Karpas-422 (cell line): ENCODE measurements around the gene RAD51B. TPM values are rescaled to one million over a fixed set of nuclear protein-coding genes. Genes with fewer than 3 reads are reported as not detected.

ENCODE experiments used
- DNase-seq: peaks from one replicate; pipeline ENCODE4 v3.0.0-alpha.2; 2015
- H2AFZ ChIP-seq: fragments of 200-600 bp; sonication (generic); 2 replicates; pipeline ENCODE4 v1.6.1; 2014; ENCODE audit warnings: antibody characterized with exemption, low read length, mixed read lengths
- H3K27ac ChIP-seq: fragments of 200-600 bp; sonication (generic); 2 replicates; pipeline ENCODE4 v1.5.1; 2014; ENCODE audit warnings: mild to moderate bottlenecking, low read length, moderate library complexity
- H3K27me3 ChIP-seq: fragments of 200-600 bp; sonication (generic); 2 replicates; pipeline ENCODE4 v1.6.1; 2014; ENCODE audit warnings: low read length, mixed read lengths
- H3K36me3 ChIP-seq: fragments of 200-600 bp; sonication (generic); 2 replicates; pipeline ENCODE4 v1.6.1; 2014; ENCODE audit warnings: low read length, mixed read lengths; ENCODE audit not compliant: insufficient read depth
- H3K4me1 ChIP-seq: fragments of 200-600 bp; sonication (generic); 2 replicates; pipeline ENCODE4 v1.6.1; 2014; ENCODE audit warnings: mild to moderate bottlenecking, low read length, mixed read lengths
- H3K4me2 ChIP-seq: fragments of 200-600 bp; sonication (generic); 2 replicates; pipeline ENCODE4 v1.6.1; 2014; ENCODE audit warnings: low read length, low read depth, mild to moderate bottlenecking; ENCODE audit not compliant: poor library complexity, severe bottlenecking
- H3K4me3 ChIP-seq: fragments of 200-600 bp; sonication (generic); 2 replicates; pipeline ENCODE4 v1.5.1; 2014; ENCODE audit warnings: mild to moderate bottlenecking, antibody characterized with exemption, low read length, mixed read lengths
- H3K79me2 ChIP-seq: fragments of 200-600 bp; sonication (generic); 2 replicates; pipeline ENCODE4 v1.6.1; 2014; ENCODE audit warnings: mild to moderate bottlenecking, low read length, mixed read lengths
- H3K9ac ChIP-seq: fragments of 200-600 bp; sonication (generic); 2 replicates; pipeline ENCODE4 v1.6.0; 2014; ENCODE audit warnings: low read length
- H3K9me2 ChIP-seq: fragments of 200-600 bp; sonication (generic), shearing (Covaris generic); replicated peaks from 2 replicates; pipeline ENCODE4 v1.6.0; 2014; ENCODE audit warnings: mild to moderate bottlenecking, low read length, moderate library complexity; ENCODE audit not compliant: insufficient read depth
- H3K9me3 ChIP-seq: fragments of 300-700, 200-600 bp; sonication (generic); 2 replicates; pipeline ENCODE4 v1.6.1; 2014; ENCODE audit warnings: low read length, mixed read lengths
- H4K20me1 ChIP-seq: fragments of 200-600 bp; sonication (generic); 2 replicates; pipeline ENCODE4 v1.6.1; 2014; ENCODE audit warnings: mild to moderate bottlenecking, antibody characterized with exemption, low read length, low read depth; ENCODE audit not compliant: insufficient read depth
- total RNA-seq: library from RNA; depleted of rRNA; stranded (reverse); fragments of >200 nt; shearing (Covaris generic); gene quantifications from 2 replicates; pipeline ENCODE4 v1.2.3, GENCODE V29; 2014; ENCODE audit warnings: low replicate concordance

The RAD51B gene
- total RNA-seq, 1 experiment from 2014 or later = 107 TPM

- no peak overlapping the region for H3K27ac ChIP-seq
- H3K4me1 ChIP-seq = peaks cover 63% of the 10 kb centered on the region
- H4K20me1 ChIP-seq = no peaks in the 10 kb centered on the region
- H3K9me3 ChIP-seq = no peaks in the 10 kb centered on the region
- no peaks in the 10 kb centered on the region for H3K79me2 ChIP-seq
- no peaks in the 10 kb centered on the region for H3K27me3 ChIP-seq
- H3K4me3 ChIP-seq = no peak overlapping the region
- no peaks in the 10 kb centered on the region for H3K36me3 ChIP-seq
- DNase-seq = no peak
- H3K9ac ChIP-seq = no peak overlapping the region
- no peak overlapping the region for H3K4me2 ChIP-seq
- H2AFZ ChIP-seq = no peak overlapping the region
- no peaks in the 10 kb centered on the region for H3K9me2 ChIP-seq
Measured at GRCh38 chr14:68680541-68681051, 861.0 kb downstream of the RAD51B start.

- DNase-seq = no peak
- no peak overlapping the region for H3K4me3 ChIP-seq
- H3K9me3 ChIP-seq = no peaks in the 10 kb centered on the region
- no peak overlapping the region for H2AFZ ChIP-seq
- no peaks in the 10 kb centered on the region for H4K20me1 ChIP-seq
- H3K27ac ChIP-seq = no peak overlapping the region
- no peak overlapping the region for H3K4me2 ChIP-seq
- H3K36me3 ChIP-seq = no peaks in the 10 kb centered on the region
- H3K27me3 ChIP-seq = no peaks in the 10 kb centered on the region
- H3K4me1 ChIP-seq = peaks cover 63% of the 10 kb centered on the region
- no peaks in the 10 kb centered on the region for H3K79me2 ChIP-seq
- H3K9me2 ChIP-seq = no peaks in the 10 kb centered on the region
- no peak overlapping the region for H3K9ac ChIP-seq
Measured at GRCh38 chr14:68681256-68682011, 861.9 kb downstream of the RAD51B start.

GRCh38 chr14:68682166-68683103 lies 862.9 kb downstream of the RAD51B start:
- Histone ChIP-seq H3K9me2 (no peaks in the 10 kb centered on the region), H3K9me3 (no peaks in the 10 kb centered on the region), H3K79me2 (no peaks in the 10 kb centered on the region), H3K4me3 (peak overlapping the region; percentile 22; the same call in 1 of the 2 replicates), H3K27ac (peak overlapping the region; percentile 91), H3K9ac (peak overlapping the region; percentile 57), H3K27me3 (no peaks in the 10 kb centered on the region), H3K4me1 (peaks cover 57% of the 10 kb centered on the region), H3K4me2 (peak overlapping the region; percentile 69), H4K20me1 (no peaks in the 10 kb centered on the region), H2AFZ (0 out of 2 replicates have a peak overlapping the region, but pooled peaks have one; percentile 39), H3K36me3 (no peaks in the 10 kb centered on the region)
- DNase-seq = peak; percentile 86

GRCh38 chr14:68683326-68683725 lies 863.7 kb downstream of the RAD51B start:
- Histone ChIP-seq H3K36me3 (no peaks in the 10 kb centered on the region), H3K9me3 (no peaks in the 10 kb centered on the region), H4K20me1 (no peaks in the 10 kb centered on the region), H3K4me1 (peaks cover 63% of the 10 kb centered on the region), H3K27ac (peak overlapping the region; percentile 91), H3K9ac (peak overlapping the region; percentile 57), H3K4me3 (peak overlapping the region; percentile 22; the same call in 1 of the 2 replicates), H3K79me2 (no peaks in the 10 kb centered on the region), H3K27me3 (no peaks in the 10 kb centered on the region), H2AFZ (peak overlapping the region; percentile 39; the same call in 1 of the 2 replicates), H3K9me2 (no peaks in the 10 kb centered on the region), H3K4me2 (peak overlapping the region; percentile 69)
- no peak for DNase-seq

GRCh38 chr14:68684466-68685418 lies 865.2 kb downstream of the RAD51B start:
- DNase-seq = peak; percentile 50
- Histone ChIP-seq H3K79me2 (no peaks in the 10 kb centered on the region), H3K27me3 (no peaks in the 10 kb centered on the region), H3K36me3 (no peaks in the 10 kb centered on the region), H3K4me3 (peak overlapping the region; percentile 52; the same call in 1 of the 2 replicates), H3K9me2 (no peaks in the 10 kb centered on the region), H2AFZ (no peak overlapping the region; the same call in 1 of the 2 replicates), H3K4me2 (peak overlapping the region; percentile 69), H4K20me1 (no peaks in the 10 kb centered on the region), H3K4me1 (peaks cover 77% of the 10 kb centered on the region), H3K9ac (peak overlapping the region; percentile 57), H3K27ac (peak overlapping the region; percentile 91), H3K9me3 (no peaks in the 10 kb centered on the region)

GRCh38 chr14:68685419-68686204 lies 866.0 kb downstream of the RAD51B start:
- H3K27me3 ChIP-seq = no peaks in the 10 kb centered on the region
- peaks cover 86% of the 10 kb centered on the region for H3K4me1 ChIP-seq
- H3K9me2 ChIP-seq = no peaks in the 10 kb centered on the region
- peak overlapping the region; percentile 91 for H3K27ac ChIP-seq
- peak overlapping the region; percentile 52; the same call in 1 of the 2 replicates for H3K4me3 ChIP-seq
- H2AFZ ChIP-seq = no peak overlapping the region; the same call in 1 of the 2 replicates
- no peaks in the 10 kb centered on the region for H4K20me1 ChIP-seq
- H3K79me2 ChIP-seq = no peaks in the 10 kb centered on the region
- DNase-seq = peak; percentile 94
- H3K9ac ChIP-seq = peak overlapping the region; percentile 59
- H3K4me2 ChIP-seq = peak overlapping the region; percentile 69
- no peaks in the 10 kb centered on the region for H3K36me3 ChIP-seq
- no peaks in the 10 kb centered on the region for H3K9me3 ChIP-seq

GRCh38 chr14:68686205-68686465 lies 866.6 kb downstream of the RAD51B start:
- Histone ChIP-seq H3K4me3 (peak overlapping the region; percentile 8; the same call in 1 of the 2 replicates), H4K20me1 (no peaks in the 10 kb centered on the region), H3K4me2 (peak overlapping the region; percentile 69), H3K36me3 (no peaks in the 10 kb centered on the region), H3K9ac (peak overlapping the region; percentile 59), H3K79me2 (no peaks in the 10 kb centered on the region), H3K27ac (peak overlapping the region; percentile 91), H3K9me2 (no peaks in the 10 kb centered on the region), H3K27me3 (no peaks in the 10 kb centered on the region), H2AFZ (no peak overlapping the region), H3K4me1 (peaks cover 86% of the 10 kb centered on the region), H3K9me3 (no peaks in the 10 kb centered on the region)
- no peak for DNase-seq
